H1 (cell line): ENCODE data around the gene AGAP1. TPM values are rescaled to one million over a fixed set of nuclear protein-coding genes. Genes with fewer than 3 reads are reported as not detected.

Source experiments
- ASH2L ChIP-seq: fragments of 200-600, 300-600 bp; sonication (generic); IDR thresholded peaks from one replicate; pipeline ENCODE4 v1.7.1; 2017; ENCODE audit warnings: low read length
- BRCA1 ChIP-seq: IDR thresholded peaks from 2 replicates; pipeline ENCODE4 v1.6.1; 2012; ENCODE audit warnings: low read depth, low read length, improper control_type of control experiment
- SIRT6 ChIP-seq: IDR thresholded peaks from one replicate; pipeline ENCODE4 v1.7.1; 2012; ENCODE audit warnings: low read length, inconsistent platforms
- SP1 ChIP-seq: IDR thresholded peaks from 2 replicates; pipeline ENCODE4 v1.6.1; 2011; ENCODE audit warnings: low read depth, low read length
- SP4 ChIP-seq: IDR thresholded peaks from 2 replicates; pipeline ENCODE4 v1.6.1; 2012; ENCODE audit warnings: low read length, inconsistent platforms
- SRF ChIP-seq: IDR thresholded peaks from 2 replicates; pipeline ENCODE4 v1.6.1; 2011; ENCODE audit warnings: mild to moderate bottlenecking, low read depth, low read length, moderate library complexity
- polyA plus RNA-seq, 7 experiments: library from polyadenylated mRNA; depleted of rRNA in 3 of 7; stranded (reverse) in 5 of 7; unstranded in 2 of 7; fragments of >200 nt in 5 of 7; fragments of 200-250 nt in 2 of 7; gene quantifications; 1 replicate in 5 of 7; 2 replicates in 1 of 7; 4 replicates in 1 of 7; pipeline versions ENCODE4 v1.2.1 to v1.2.3, GENCODE V29; 2011 to 2013; ENCODE audit warnings: missing spikeins in 2 of 7, mixed read lengths in 2 of 7
- total RNA-seq: library from RNA; stranded (reverse); fragmentation: NEBNext Ultra II Directional; extraction: Animal tissue kit (Norgen Biotek cat#: 25700); gene quantifications from 2 replicates; pipeline ENCODE4 v1.2.1, GENCODE V29; 2021
- TF ChIP-seq, protein P1 (sequence below): fragments of 300-600 bp; sonication (generic); IDR thresholded peaks from 2 replicates; pipeline ENCODE4 v1.7.1; 2012; ENCODE audit warnings: low read length, moderate library complexity, mild to moderate bottlenecking, inconsistent platforms; ENCODE audit not compliant: insufficient replicate concordance

Gene AGAP1
- total and polyA plus RNA-seq, 2 of the 8 experiments (the other 6 are each of a cell fraction or from before 2014, with no cell fraction given): 18.1 to 39.4 TPM

DNA sequence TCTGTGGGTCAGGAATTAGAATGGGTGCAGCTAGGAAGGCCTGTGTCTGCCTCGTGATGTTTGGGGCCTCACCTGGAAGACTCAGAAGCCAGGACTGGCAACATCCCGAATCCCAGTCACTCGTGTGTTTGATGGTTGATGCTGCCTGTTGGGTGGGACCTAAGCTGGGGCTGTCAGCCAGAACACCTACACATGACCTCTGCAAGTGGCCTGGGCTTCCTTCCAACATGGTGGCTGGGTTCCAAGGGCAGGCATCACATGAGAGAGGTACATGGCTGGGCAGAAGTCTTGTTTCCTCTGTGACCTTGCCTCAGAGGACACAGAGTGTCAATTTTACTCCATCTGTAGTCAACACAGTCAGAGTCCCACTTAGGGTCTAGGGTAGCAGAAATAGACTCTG, 496.5 kb downstream of the AGAP1 start (continued):
- TF ChIP-seq, protein P1, sequence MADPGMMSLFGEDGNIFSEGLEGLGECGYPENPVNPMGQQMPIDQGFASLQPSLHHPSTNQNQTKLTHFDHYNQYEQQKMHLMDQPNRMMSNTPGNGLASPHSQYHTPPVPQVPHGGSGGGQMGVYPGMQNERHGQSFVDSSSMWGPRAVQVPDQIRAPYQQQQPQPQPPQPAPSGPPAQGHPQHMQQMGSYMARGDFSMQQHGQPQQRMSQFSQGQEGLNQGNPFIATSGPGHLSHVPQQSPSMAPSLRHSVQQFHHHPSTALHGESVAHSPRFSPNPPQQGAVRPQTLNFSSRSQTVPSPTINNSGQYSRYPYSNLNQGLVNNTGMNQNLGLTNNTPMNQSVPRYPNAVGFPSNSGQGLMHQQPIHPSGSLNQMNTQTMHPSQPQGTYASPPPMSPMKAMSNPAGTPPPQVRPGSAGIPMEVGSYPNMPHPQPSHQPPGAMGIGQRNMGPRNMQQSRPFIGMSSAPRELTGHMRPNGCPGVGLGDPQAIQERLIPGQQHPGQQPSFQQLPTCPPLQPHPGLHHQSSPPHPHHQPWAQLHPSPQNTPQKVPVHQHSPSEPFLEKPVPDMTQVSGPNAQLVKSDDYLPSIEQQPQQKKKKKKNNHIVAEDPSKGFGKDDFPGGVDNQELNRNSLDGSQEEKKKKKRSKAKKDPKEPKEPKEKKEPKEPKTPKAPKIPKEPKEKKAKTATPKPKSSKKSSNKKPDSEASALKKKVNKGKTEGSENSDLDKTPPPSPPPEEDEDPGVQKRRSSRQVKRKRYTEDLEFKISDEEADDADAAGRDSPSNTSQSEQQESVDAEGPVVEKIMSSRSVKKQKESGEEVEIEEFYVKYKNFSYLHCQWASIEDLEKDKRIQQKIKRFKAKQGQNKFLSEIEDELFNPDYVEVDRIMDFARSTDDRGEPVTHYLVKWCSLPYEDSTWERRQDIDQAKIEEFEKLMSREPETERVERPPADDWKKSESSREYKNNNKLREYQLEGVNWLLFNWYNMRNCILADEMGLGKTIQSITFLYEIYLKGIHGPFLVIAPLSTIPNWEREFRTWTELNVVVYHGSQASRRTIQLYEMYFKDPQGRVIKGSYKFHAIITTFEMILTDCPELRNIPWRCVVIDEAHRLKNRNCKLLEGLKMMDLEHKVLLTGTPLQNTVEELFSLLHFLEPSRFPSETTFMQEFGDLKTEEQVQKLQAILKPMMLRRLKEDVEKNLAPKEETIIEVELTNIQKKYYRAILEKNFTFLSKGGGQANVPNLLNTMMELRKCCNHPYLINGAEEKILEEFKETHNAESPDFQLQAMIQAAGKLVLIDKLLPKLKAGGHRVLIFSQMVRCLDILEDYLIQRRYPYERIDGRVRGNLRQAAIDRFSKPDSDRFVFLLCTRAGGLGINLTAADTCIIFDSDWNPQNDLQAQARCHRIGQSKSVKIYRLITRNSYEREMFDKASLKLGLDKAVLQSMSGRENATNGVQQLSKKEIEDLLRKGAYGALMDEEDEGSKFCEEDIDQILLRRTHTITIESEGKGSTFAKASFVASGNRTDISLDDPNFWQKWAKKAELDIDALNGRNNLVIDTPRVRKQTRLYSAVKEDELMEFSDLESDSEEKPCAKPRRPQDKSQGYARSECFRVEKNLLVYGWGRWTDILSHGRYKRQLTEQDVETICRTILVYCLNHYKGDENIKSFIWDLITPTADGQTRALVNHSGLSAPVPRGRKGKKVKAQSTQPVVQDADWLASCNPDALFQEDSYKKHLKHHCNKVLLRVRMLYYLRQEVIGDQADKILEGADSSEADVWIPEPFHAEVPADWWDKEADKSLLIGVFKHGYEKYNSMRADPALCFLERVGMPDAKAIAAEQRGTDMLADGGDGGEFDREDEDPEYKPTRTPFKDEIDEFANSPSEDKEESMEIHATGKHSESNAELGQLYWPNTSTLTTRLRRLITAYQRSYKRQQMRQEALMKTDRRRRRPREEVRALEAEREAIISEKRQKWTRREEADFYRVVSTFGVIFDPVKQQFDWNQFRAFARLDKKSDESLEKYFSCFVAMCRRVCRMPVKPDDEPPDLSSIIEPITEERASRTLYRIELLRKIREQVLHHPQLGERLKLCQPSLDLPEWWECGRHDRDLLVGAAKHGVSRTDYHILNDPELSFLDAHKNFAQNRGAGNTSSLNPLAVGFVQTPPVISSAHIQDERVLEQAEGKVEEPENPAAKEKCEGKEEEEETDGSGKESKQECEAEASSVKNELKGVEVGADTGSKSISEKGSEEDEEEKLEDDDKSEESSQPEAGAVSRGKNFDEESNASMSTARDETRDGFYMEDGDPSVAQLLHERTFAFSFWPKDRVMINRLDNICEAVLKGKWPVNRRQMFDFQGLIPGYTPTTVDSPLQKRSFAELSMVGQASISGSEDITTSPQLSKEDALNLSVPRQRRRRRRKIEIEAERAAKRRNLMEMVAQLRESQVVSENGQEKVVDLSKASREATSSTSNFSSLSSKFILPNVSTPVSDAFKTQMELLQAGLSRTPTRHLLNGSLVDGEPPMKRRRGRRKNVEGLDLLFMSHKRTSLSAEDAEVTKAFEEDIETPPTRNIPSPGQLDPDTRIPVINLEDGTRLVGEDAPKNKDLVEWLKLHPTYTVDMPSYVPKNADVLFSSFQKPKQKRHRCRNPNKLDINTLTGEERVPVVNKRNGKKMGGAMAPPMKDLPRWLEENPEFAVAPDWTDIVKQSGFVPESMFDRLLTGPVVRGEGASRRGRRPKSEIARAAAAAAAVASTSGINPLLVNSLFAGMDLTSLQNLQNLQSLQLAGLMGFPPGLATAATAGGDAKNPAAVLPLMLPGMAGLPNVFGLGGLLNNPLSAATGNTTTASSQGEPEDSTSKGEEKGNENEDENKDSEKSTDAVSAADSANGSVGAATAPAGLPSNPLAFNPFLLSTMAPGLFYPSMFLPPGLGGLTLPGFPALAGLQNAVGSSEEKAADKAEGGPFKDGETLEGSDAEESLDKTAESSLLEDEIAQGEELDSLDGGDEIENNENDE: no peak
- TF ChIP-seq SIRT6 (no peak), SRF (no peak), SP1 (no peak), ASH2L (no peak), BRCA1 (no peak), SP4 (no peak)
